Measurements from ENCODE around the gene IGF2BP2.
"Not testable (repeated sequence)": the region's sequence is repeated elsewhere in the genome, so short reads cannot be mapped to it uniquely, and the experiment has no call there.

IGF2BP2 gene

GRCh38 chr3:185798831-185799110 lies 26.1 kb downstream of the IGF2BP2 start:
- DNase-seq (ENCODE audit: low spot score), result not testable (repeated sequence)

DNA sequence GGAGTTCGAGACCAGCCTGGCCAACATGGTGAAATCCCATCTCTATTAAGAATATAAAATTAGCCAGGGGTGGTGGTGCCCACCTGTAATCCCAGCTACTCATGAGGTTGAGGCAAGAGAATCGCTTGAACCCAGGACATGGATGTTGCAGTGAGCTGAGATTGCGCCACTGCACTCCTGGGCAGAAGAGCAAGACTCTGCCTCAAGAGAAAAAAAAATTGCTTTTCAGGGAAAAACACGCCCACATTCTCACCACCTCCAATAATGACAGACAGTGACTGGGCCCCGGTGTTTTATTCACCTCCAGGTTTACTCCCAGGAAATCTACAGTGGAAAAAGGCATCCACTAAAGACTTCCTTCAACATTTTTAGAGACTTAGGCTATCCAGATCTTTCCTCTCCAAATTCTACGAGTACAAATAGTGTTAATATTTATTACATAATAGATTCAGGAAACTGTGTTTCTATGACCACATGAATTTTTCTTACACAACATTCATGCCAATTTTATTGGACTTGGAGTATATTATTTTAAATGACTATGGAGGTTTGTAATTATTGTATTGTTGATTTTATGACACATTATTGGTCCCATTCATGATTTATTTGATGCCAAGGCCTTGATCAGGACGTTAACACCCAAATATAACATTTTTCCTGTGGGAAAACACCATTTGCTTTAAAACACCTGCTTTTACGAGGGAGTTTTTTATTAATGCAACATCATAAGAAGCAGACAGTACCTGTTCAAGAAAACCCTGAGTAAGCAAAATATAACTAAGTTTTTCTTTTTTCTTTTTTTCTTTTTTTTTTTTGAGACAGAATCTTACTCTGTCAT lies 26.6 kb downstream of the IGF2BP2 start:
- no peak for DNase-seq (ENCODE audit: low spot score)

GRCh38 chr3:185797108-185797881 lies 27.5 kb downstream of the IGF2BP2 start:
- no peak for DNase-seq (ENCODE audit: low spot score)

GRCh38 chr3:185796431-185797107 lies 28.3 kb downstream of the IGF2BP2 start:
- no peak for DNase-seq (ENCODE audit: low spot score)

- DNase-seq (ENCODE audit: low spot score), result no peak
Observed at GRCh38 chr3:185793381-185793780, 31.5 kb downstream of the IGF2BP2 start.

DNA sequence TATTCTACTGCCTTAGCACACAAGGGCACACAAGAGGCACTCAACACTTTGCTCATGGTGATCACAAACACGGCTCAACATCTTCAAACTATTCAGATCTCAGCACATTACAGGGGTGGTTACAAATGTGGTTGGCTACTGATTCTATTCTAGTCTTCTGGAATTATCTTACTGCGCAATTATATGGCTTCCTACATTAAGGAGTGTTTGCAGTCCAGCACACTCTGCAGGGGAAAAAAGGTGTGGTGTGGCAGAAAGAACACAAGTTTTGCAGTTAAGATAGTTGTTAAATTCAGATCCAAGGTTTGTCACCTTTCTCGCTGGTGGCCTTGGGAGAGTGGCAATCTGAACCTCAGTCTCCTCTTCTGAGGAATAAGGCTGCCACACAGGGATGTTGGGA lies 31.9 kb downstream of the IGF2BP2 start:
- DNase-seq (ENCODE audit: low spot score), result no peak

GRCh38 chr3:185789891-185790830 lies 34.7 kb downstream of the IGF2BP2 start:
- DNase-seq (ENCODE audit: low spot score), result no peak

GRCh38 chr3:185789134-185789533 lies 35.7 kb downstream of the IGF2BP2 start:
- no peak for DNase-seq (ENCODE audit: low spot score)

DNA sequence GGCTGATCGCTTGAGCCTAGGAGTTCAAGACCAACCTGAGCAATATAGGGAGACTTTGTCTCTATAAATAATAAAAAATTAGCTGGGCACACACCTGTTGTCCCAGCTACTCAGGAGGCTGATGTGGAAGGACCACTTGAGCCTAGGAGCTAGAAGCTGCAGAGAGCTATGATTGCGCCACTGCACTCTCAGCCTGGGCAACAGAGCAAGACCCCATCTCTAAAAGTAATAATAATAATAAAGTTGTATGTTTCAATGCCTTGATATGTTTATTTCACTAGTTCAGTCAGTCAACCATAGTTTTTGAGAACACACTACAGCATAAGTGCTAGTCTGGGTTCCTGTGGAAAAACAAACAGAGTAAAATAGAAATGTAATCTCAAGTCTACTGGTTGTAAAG lies 36.5 kb downstream of the IGF2BP2 start:
- DNase-seq (ENCODE audit: low spot score), result no peak

DNA sequence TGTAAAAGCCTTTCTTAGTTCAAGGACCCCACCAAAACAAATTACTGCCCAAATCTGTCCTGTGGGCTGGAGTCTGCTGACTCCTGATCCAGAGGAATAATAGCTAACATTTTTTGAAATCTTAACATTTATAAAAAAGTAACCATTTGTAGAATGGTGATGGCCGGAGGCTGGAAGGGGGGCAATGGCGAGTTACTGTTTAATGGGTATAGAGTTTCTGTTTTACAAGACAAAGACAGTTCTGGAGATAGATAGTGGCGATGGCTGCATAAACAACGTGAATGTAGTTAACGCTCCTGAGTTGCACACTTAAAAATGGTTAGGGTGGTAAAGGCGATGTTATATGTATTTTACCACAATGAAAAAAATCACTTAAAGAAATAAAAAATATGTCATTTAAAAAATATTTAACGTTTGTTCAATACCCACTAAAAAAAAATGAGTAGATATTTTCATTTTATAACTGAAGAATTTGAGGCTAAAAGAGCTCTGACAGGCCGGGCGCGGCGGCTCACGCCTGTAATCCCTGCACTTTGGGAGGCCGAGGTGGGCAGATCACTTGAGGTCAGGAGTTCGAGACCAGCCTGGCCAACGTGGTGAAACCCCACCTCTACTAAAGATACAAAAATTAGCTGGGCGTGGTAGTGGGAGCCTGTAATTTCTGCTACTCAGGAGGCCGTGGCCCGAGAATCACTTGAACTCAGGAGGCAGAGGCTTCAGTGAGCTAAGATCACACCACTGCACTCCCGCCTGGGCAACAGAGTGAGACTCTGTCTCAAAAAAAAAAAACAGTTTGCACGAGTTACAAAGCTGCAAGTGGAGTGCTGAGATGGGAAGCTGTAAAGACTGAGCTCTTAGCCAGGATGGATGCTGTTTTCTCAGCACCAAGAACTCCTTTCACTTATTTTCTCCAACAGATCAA lies 37.6 kb downstream of the IGF2BP2 start:
- no peak for DNase-seq (ENCODE audit: low spot score)

GRCh38 chr3:185786258-185786657 lies 38.6 kb downstream of the IGF2BP2 start:
- not testable (repeated sequence) for DNase-seq (ENCODE audit: low spot score)

DNA sequence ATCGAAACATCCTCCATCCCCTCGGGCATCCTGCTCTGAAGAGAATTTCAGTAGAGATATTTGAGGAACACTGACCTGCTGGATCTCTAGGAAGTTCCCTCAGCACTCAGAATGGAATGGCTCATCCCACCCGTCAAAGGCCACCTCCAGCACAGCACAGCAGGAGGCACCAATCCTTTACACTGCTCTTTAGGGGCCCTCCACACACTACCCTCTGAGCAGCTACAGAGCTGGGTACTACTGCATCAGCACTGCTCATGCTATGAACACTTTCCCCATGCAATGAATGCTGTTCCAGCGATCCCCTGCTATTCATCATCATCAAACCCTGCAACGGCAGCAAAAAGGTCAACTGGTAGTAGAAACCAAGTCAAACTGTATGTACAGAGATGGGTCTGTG lies 40.5 kb downstream of the IGF2BP2 start:
- DNase-seq (ENCODE audit: low spot score), result no peak

- no peak for DNase-seq (ENCODE audit: low spot score)
Observed at GRCh38 chr3:185781759-185782158, 43.1 kb downstream of the IGF2BP2 start.

GRCh38 chr3:185779461-185779860 lies 45.4 kb downstream of the IGF2BP2 start:
- no peak for DNase-seq (ENCODE audit: low spot score)

GRCh38 chr3:185778821-185779220 lies 46.0 kb downstream of the IGF2BP2 start:
- DNase-seq (ENCODE audit: low spot score), result no peak

- DNase-seq (ENCODE audit: low spot score), result no peak
Observed at GRCh38 chr3:185778094-185778493, 46.7 kb downstream of the IGF2BP2 start.

GRCh38 chr3:185770109-185770508 lies 54.7 kb downstream of the IGF2BP2 start:
- no peak for DNase-seq (ENCODE audit: low spot score)

DNA sequence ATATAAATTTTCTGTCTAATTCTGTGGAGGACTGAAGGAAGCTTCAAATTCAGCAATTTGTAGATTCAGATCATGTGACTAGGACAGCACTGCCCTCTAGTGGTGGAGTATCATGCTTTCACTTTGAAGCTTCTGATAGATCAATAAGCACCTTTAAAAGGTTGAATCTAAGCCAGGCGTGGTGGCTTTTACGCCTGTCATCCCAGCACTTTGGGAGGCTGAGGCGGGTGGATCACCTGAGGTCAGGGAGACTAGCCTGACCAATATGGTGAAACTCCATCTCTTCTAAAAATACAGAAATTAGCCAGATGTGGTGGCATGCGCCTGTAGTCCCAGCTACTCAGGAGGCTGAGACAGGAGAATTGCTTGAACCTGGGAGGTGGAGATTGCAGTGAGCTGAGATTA lies 56.3 kb downstream of the IGF2BP2 start:
- peak; percentile 87 for DNase-seq (ENCODE audit: low spot score)

- DNase-seq (ENCODE audit: low spot score), result no peak
Observed at GRCh38 chr3:185767002-185767688, 57.7 kb downstream of the IGF2BP2 start.

DNA sequence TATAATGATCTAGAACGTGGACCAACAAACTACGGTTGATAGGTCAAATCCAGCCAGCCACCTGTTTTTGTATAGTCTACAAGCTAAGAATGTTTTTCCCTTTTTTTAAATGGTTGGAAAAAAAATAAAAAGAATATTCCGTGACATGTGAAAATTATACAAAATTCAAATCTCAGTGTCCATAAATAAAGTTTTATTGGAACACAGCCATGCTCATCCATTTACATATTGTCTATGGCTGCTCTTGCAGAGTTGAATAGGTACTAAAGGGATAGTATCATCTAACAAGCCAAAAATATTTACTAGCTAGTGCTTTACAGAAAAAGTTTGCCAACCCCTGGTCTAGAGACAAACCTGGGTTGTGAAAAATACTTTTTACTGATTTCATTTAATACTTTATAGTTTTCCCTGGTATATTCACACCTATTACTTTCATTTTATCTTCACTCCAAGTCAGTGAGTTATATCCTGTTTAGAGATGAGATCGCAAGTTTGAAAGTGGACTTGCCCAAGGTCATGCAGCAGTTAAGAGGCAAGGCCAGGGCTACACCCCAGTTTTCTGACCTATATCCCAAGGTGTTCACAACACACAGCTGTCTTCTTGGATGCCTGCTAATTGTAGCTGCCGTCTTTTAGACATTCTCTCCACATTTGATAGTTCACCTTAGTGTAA lies 58.4 kb downstream of the IGF2BP2 start:
- no peak for DNase-seq (ENCODE audit: low spot score)
